CD14-positive monocyte (primary cell): ENCODE results near the gene STYXL2. TPM values are rescaled to one million over a fixed set of nuclear protein-coding genes. Genes with fewer than 3 reads are reported as not detected.

Experiments
- DNase-seq, 3 donors: peaks; one replicate each; pipeline ENCODE4 v3.0.0-alpha.2; 2011 to 2022
- H2AFZ ChIP-seq: 2 replicates; pipeline ENCODE4 v1.6.0; 2012; ENCODE audit warnings: mild to moderate bottlenecking, low read depth, low read length, inconsistent platforms; ENCODE audit not compliant: insufficient read depth, poor library complexity, severe bottlenecking
- H3K27ac ChIP-seq, 2 donors: 1 replicate in 1 of 2; 2 replicates in 1 of 2; pipeline ENCODE4 v1.5.1; 2012 to 2013; ENCODE audit warnings: low read length in 2 of 2, control low read depth in 1 of 2, inconsistent platforms in 1 of 2, low read depth in 1 of 2, mild to moderate bottlenecking in 1 of 2
- H3K27me3 ChIP-seq, 2 donors: one replicate each; pipeline versions ENCODE4 v1.6.0 to v1.6.1; 2011 to 2013; ENCODE audit warnings: low read length in 2 of 2; ENCODE audit not compliant: control insufficient read depth in 2 of 2, insufficient read depth in 2 of 2
- H3K36me3 ChIP-seq, 2 donors: replicated peaks in 1 of 2; 1 replicate in 1 of 2; 2 replicates in 1 of 2; pipeline versions ENCODE4 v1.5.1 to v1.6.1; 2012 to 2013; ENCODE audit warnings: low read length in 2 of 2, control low read depth in 1 of 2, inconsistent platforms in 1 of 2, mild to moderate bottlenecking in 1 of 2; ENCODE audit not compliant: insufficient read depth in 2 of 2, control insufficient read depth in 1 of 2
- H3K4me1 ChIP-seq, 2 donors: 1 replicate in 1 of 2; 2 replicates in 1 of 2; pipeline versions ENCODE4 v1.5.1 to v1.6.1; 2012 to 2013; ENCODE audit warnings: low read length in 2 of 2, control low read depth in 1 of 2, inconsistent platforms in 1 of 2, mild to moderate bottlenecking in 1 of 2, moderate library complexity in 1 of 2; ENCODE audit not compliant: insufficient read depth in 2 of 2, control insufficient read depth in 1 of 2
- H3K4me2 ChIP-seq: replicated peaks from 2 replicates; pipeline ENCODE3; 2012; ENCODE audit warnings: low read length, moderate library complexity, mild to moderate bottlenecking; ENCODE audit not compliant: poor library complexity, severe bottlenecking; ENCODE audit errors: extremely low read depth
- H3K4me3 ChIP-seq, 3 experiments: fragments of 200-600 bp in 1 of 3; sonication (generic) in 1 of 3; replicated peaks in 1 of 3; 1 replicate in 2 of 3; 2 replicates in 1 of 3; pipeline ENCODE4 v1.5.1; 2011 to 2013; ENCODE audit warnings: low read length in 3 of 3, mild to moderate bottlenecking in 3 of 3, control low read depth in 2 of 3, low read depth in 2 of 3, inconsistent platforms in 1 of 3, moderate library complexity in 1 of 3
- H3K79me2 ChIP-seq: 2 replicates; pipeline ENCODE4 v1.6.0; 2012; ENCODE audit warnings: mild to moderate bottlenecking, control low read depth, inconsistent platforms, low read length, moderate library complexity; ENCODE audit not compliant: insufficient read depth
- H3K9ac ChIP-seq: 2 replicates; pipeline ENCODE4 v1.6.0; 2017; ENCODE audit warnings: low read length, mild to moderate bottlenecking; ENCODE audit not compliant: insufficient read depth, poor library complexity, severe bottlenecking
- H3K9me3 ChIP-seq, 2 donors: replicated peaks in 1 of 2; 1 replicate in 1 of 2; 2 replicates in 1 of 2; pipeline versions ENCODE4 v1.5.1 to v1.6.1; 2012 to 2013; ENCODE audit warnings: low read length in 2 of 2, control low read depth in 1 of 2; ENCODE audit not compliant: control insufficient read depth in 1 of 2, insufficient read depth in 1 of 2
- H4K20me1 ChIP-seq: 2 replicates; pipeline ENCODE4 v1.6.0; 2012; ENCODE audit warnings: mild to moderate bottlenecking, low read length, control low read depth, moderate library complexity; ENCODE audit not compliant: insufficient read depth
- H3K27ac Mint-ChIP-seq, 7 donors: one replicate each; pipeline ENCODE4 v1.8.0; 2020; ENCODE audit warnings: mild to moderate bottlenecking in 7 of 7, mixed read lengths in 7 of 7, moderate library complexity in 6 of 7, inconsistent platforms in 2 of 7
- H3K27me3 Mint-ChIP-seq, 3 donors: one replicate each; pipeline ENCODE4 v1.8.0; 2021 to 2022; ENCODE audit warnings: low read depth in 3 of 3, mild to moderate bottlenecking in 3 of 3, mixed read lengths in 3 of 3, moderate library complexity in 3 of 3, inconsistent platforms in 1 of 3
- H3K36me3 Mint-ChIP-seq, 2 donors: one replicate each; pipeline ENCODE4 v1.8.0; 2020; ENCODE audit warnings: mixed read lengths in 2 of 2, inconsistent platforms in 1 of 2, mild to moderate bottlenecking in 1 of 2
- H3K4me1 Mint-ChIP-seq: one replicate; pipeline ENCODE4 v1.8.0; 2020; ENCODE audit warnings: mild to moderate bottlenecking, mixed read lengths
- H3K4me3 Mint-ChIP-seq, 2 donors: one replicate each; pipeline ENCODE4 v1.8.0; 2020; ENCODE audit warnings: mild to moderate bottlenecking in 2 of 2, mixed read lengths in 2 of 2, moderate library complexity in 1 of 2
- H3K9me3 Mint-ChIP-seq, 7 donors: one replicate each; pipeline ENCODE4 v1.8.0; 2020 to 2022; ENCODE audit warnings: mixed read lengths in 7 of 7, mild to moderate bottlenecking in 6 of 7, moderate library complexity in 6 of 7, inconsistent platforms in 2 of 7
- WGBS: methylation state at CpG from one replicate; pipeline ENCODE4 v1.1.5; 2013; ENCODE audit warnings: missing lambda C conversion rate; ENCODE audit not compliant: insufficient coverage; 5-methylcytosine and 5-hydroxymethylcytosine counted together
- intact Hi-C, 2 donors: fragments of 100-400 bp; cut with micrococcal nuclease; formaldehyde crosslinking; loops; one replicate each; pipeline versions ENCODE4 v1.15.0 to v1.15.1; 2023
- polyA plus RNA-seq, 3 donors: library from polyadenylated mRNA; depleted of rRNA in 1 of 3; unstranded in 2 of 3; stranded (reverse) in 1 of 3; fragments of 300-500 nt in 2 of 3; fragments of >200 nt in 1 of 3; fragmentation: Illumina TruSeq in 2 of 3; gene quantifications; 1 replicate in 2 of 3; 2 replicates in 1 of 3; pipeline ENCODE4 v1.2.3, GENCODE V29; 2012 to 2021
- TF ChIP-seq, protein P1 (sequence below): fragments of 200-600 bp; IDR thresholded peaks from one replicate; pipeline ENCODE4 v1.8.0; 2022; ENCODE audit warnings: antibody characterized with exemption, mild to moderate bottlenecking

Gene STYXL2
- polyA plus RNA-seq, 3 donors, result not detected

DNA sequence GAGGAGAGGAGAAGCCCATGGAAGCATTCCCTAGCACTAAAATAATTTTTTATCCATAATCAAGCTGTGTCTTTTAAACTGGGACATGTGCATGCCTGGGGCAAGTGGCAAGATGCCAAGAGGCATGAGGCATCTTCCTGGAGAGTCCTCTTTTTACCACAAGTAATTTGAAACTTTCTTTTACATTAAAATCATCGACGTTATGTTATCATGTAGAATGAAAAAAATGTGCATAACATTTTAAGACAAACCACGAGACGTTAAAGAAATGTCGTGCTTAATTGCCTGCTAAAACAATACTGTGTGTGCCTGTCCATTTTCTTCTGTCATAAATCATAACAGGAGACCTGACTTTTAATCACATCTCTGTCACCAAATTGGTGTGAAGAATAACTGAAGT lies 1.5 kb downstream of the STYXL2 start:
- Histone ChIP-seq H3K27me3 (no peaks in the 10 kb centered on the region), H3K4me2 (no peak overlapping the region), H3K9me3 (no peaks in the 10 kb centered on the region), H3K36me3 (no peaks in the 10 kb centered on the region), H4K20me1 (no peaks in the 10 kb centered on the region), H3K9ac (no peak overlapping the region), H3K27ac (no peak overlapping the region), H3K79me2 (no peaks in the 10 kb centered on the region), H2AFZ (no peak overlapping the region), H3K4me3 (no peak overlapping the region), H3K4me1 (peaks cover 15 to 21% of the 10 kb centered on the region in 2 donors)
- peaks cover 30% of the 10 kb centered on the region for H3K4me1 Mint-ChIP-seq
- TF ChIP-seq, protein P1, sequence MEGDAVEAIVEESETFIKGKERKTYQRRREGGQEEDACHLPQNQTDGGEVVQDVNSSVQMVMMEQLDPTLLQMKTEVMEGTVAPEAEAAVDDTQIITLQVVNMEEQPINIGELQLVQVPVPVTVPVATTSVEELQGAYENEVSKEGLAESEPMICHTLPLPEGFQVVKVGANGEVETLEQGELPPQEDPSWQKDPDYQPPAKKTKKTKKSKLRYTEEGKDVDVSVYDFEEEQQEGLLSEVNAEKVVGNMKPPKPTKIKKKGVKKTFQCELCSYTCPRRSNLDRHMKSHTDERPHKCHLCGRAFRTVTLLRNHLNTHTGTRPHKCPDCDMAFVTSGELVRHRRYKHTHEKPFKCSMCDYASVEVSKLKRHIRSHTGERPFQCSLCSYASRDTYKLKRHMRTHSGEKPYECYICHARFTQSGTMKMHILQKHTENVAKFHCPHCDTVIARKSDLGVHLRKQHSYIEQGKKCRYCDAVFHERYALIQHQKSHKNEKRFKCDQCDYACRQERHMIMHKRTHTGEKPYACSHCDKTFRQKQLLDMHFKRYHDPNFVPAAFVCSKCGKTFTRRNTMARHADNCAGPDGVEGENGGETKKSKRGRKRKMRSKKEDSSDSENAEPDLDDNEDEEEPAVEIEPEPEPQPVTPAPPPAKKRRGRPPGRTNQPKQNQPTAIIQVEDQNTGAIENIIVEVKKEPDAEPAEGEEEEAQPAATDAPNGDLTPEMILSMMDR, result no peak
- no peak for DNase-seq
- no CpG with 5 or more reads among the region's 5 CpGs for WGBS
- H3K4me3 Mint-ChIP-seq, result no peak overlapping the region
- peak overlapping the region in 1 of 7 donors; percentile 20 for H3K27ac Mint-ChIP-seq
- H3K27me3 Mint-ChIP-seq, result peaks cover 0 to 1% (median 0%) of the 10 kb centered on the region in 3 donors
- H3K9me3 Mint-ChIP-seq, result peaks cover 0 to 6% (median 0%) of the 10 kb centered on the region in 7 donors
- intact Hi-C loops, result no loop called here
- no peaks in the 10 kb centered on the region for H3K36me3 Mint-ChIP-seq

DNA sequence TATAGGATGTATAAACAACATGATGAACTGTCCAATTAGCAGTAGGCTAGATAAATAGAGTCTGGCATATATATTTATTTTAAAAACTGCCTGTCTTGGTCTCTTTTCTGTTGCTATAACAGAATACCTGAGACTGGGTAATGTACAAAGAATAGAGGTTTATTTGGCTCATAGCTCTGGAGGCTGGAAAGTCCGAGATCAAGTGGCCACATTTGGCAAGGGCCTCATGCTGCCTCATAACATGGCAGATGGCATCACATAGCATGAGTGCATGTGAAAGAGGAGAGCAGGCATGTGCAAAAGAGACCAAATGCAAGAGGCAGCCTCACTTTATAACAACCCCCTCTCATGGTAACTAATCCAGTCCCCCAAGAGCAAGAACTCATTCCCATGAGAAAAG lies 6.0 kb downstream of the STYXL2 start:
- no peak overlapping the region for H3K9ac ChIP-seq
- no peaks in the 10 kb centered on the region for H3K9me3 ChIP-seq
- no peak for DNase-seq
- H3K4me2 ChIP-seq, result no peak overlapping the region
- H2AFZ ChIP-seq, result no peak overlapping the region
- no CpG with 5 or more reads among the region's 1 CpG for WGBS
- H3K27me3 ChIP-seq, result no peaks in the 10 kb centered on the region
- no peak overlapping the region for H3K27ac ChIP-seq
- no peak overlapping the region for H3K4me3 Mint-ChIP-seq
- no peaks in the 10 kb centered on the region for H4K20me1 ChIP-seq
- intact Hi-C loops, result no loop called here
- H3K9me3 Mint-ChIP-seq, result peaks cover 0 to 6% (median 0%) of the 10 kb centered on the region in 7 donors
- peaks cover 24% of the 10 kb centered on the region for H3K4me1 Mint-ChIP-seq
- no peaks in the 10 kb centered on the region for H3K36me3 ChIP-seq
- no peaks in the 10 kb centered on the region for H3K79me2 ChIP-seq
- H3K27ac Mint-ChIP-seq, result no peak overlapping the region
- peaks cover 0 to 1% (median 0%) of the 10 kb centered on the region in 3 donors for H3K27me3 Mint-ChIP-seq
- H3K36me3 Mint-ChIP-seq, result no peaks in the 10 kb centered on the region
- TF ChIP-seq, protein P1, result no peak
- no peak overlapping the region for H3K4me3 ChIP-seq
- H3K4me1 ChIP-seq, result peaks cover 16 to 18% of the 10 kb centered on the region in 2 donors
